UCSD-AML1 (cell line): ENCODE results near the gene KCNV2.

Source experiments
- DNase-seq: peaks from one replicate; lab custom pipeline; 2025; ENCODE audit not compliant: unreplicated experiment; lab: John Stamatoyannopoulos, UW

Gene KCNV2

GRCh38 chr9:2758162-2758897, 41.0 kb downstream of the KCNV2 start:
- no peak for DNase-seq

- DNase-seq = no peak
Measured at GRCh38 chr9:2758898-2759510, 41.7 kb downstream of the KCNV2 start.

- no peak for DNase-seq
Measured at GRCh38 chr9:2761424-2761823, 44.1 kb downstream of the KCNV2 start.

GRCh38 chr9:2764353-2764752, 47.0 kb downstream of the KCNV2 start:
- peak; percentile 41 for DNase-seq

GRCh38 chr9:2765250-2765880, 48.1 kb downstream of the KCNV2 start:
- DNase-seq = peak; percentile 20

- DNase-seq = no peak
Measured at GRCh38 chr9:2767800-2768677, 50.7 kb downstream of the KCNV2 start.

GRCh38 chr9:2771087-2771486, 53.8 kb downstream of the KCNV2 start:
- no peak for DNase-seq

GRCh38 chr9:2771661-2772060, 54.4 kb downstream of the KCNV2 start:
- no peak for DNase-seq

- no peak for DNase-seq
Measured at GRCh38 chr9:2777454-2777853, 60.1 kb downstream of the KCNV2 start.

GRCh38 chr9:2778816-2779215, 61.5 kb downstream of the KCNV2 start:
- no peak for DNase-seq
